ENCODE data around the gene TEDC2.

TEDC2 gene

GRCh38 chr16:2451851-2452320, 8.0 kb upstream of the TEDC2 start:
- TF ChIP-seq SUZ12 (IDR thresholded peaks at IDR 0.05; ENCODE audit: extremely low read depth, insufficient read depth, insufficient read length) (no peak), ZNF274 (IDR thresholded peaks at IDR 0.05; ENCODE audit: low read depth, low read length) (no peak), YY1 (IDR thresholded peaks at IDR 0.05; ENCODE audit: insufficient read depth, insufficient read length) (no peak)
- no peak overlapping the region for H3K4me3 ChIP-seq (ENCODE audit: insufficient read length, low read depth)
- no peak overlapping the region for H3K9ac ChIP-seq (ENCODE audit: insufficient read length, low read depth)

GRCh38 chr16:2452650-2453049, 7.3 kb upstream of the TEDC2 start:
- Histone ChIP-seq H3K9me3 (ENCODE audit: insufficient read depth, low read length) (no peaks in the 10 kb centered on the region), H3K9ac (ENCODE audit: insufficient read length, low read depth) (no peak overlapping the region), H3K4me3 (ENCODE audit: insufficient read length, low read depth) (no peak overlapping the region), H3K36me3 (ENCODE audit: insufficient read depth, insufficient read length, low read length) (peaks cover 96% of the 10 kb centered on the region), H3K27me3 (ENCODE audit: insufficient read depth, insufficient read length) (no peaks in the 10 kb centered on the region), H3K4me1 (ENCODE audit: insufficient read depth, insufficient read length) (peaks cover 14% of the 10 kb centered on the region)
- TF ChIP-seq SUZ12 (IDR thresholded peaks at IDR 0.05; ENCODE audit: extremely low read depth, insufficient read depth, insufficient read length) (no peak), ZNF274 (IDR thresholded peaks at IDR 0.05; ENCODE audit: low read depth, low read length) (no peak), YY1 (IDR thresholded peaks at IDR 0.05; ENCODE audit: insufficient read depth, insufficient read length) (no peak)
- DNase-seq (ENCODE audit: low read depth, low spot score) = no peak

More at GRCh38 chr16:2451851-2452320, 8.0 kb upstream of the TEDC2 start:
- no peaks in the 10 kb centered on the region for H3K27me3 ChIP-seq (ENCODE audit: insufficient read depth, insufficient read length)
- no peak for DNase-seq (ENCODE audit: low read depth, low spot score)
- H3K9me3 ChIP-seq (ENCODE audit: insufficient read depth, low read length) = no peaks in the 10 kb centered on the region
- H3K36me3 ChIP-seq (ENCODE audit: insufficient read depth, insufficient read length, low read length) = peaks cover 96% of the 10 kb centered on the region
- peaks cover 10% of the 10 kb centered on the region for H3K4me1 ChIP-seq (ENCODE audit: insufficient read depth, insufficient read length)

- Histone ChIP-seq H3K9ac (ENCODE audit: insufficient read length, low read depth) (no peak overlapping the region), H3K4me1 (ENCODE audit: insufficient read depth, insufficient read length) (peaks cover 16% of the 10 kb centered on the region), H3K4me3 (ENCODE audit: insufficient read length, low read depth) (no peak overlapping the region), H3K9me3 (ENCODE audit: insufficient read depth, low read length) (no peaks in the 10 kb centered on the region), H3K36me3 (ENCODE audit: insufficient read depth, insufficient read length, low read length) (peaks cover 85% of the 10 kb centered on the region), H3K27me3 (ENCODE audit: insufficient read depth, insufficient read length) (no peaks in the 10 kb centered on the region)
- DNase-seq (ENCODE audit: low read depth, low spot score) = no peak
- TF ChIP-seq SUZ12 (IDR thresholded peaks at IDR 0.05; ENCODE audit: extremely low read depth, insufficient read depth, insufficient read length) (no peak), YY1 (IDR thresholded peaks at IDR 0.05; ENCODE audit: insufficient read depth, insufficient read length) (no peak)
These were observed 4.6 kb upstream of the TEDC2 start for GRCh38 chr16:2455081-2455845.

- TF ChIP-seq YY1 (IDR thresholded peaks at IDR 0.05; ENCODE audit: insufficient read depth, insufficient read length) = no peak
- no peak for TF ChIP-seq ZNF274 (IDR thresholded peaks at IDR 0.05; ENCODE audit: low read depth, low read length)
- TF ChIP-seq SUZ12 (IDR thresholded peaks at IDR 0.05; ENCODE audit: extremely low read depth, insufficient read depth, insufficient read length) = no peak
These were observed 3.3 kb upstream of the TEDC2 start for GRCh38 chr16:2456551-2457153.

GRCh38 chr16:2457267-2457666, 2.6 kb upstream of the TEDC2 start:
- H3K9ac ChIP-seq (ENCODE audit: insufficient read length, low read depth) = peak overlapping the region; percentile 18
- H3K27me3 ChIP-seq (ENCODE audit: insufficient read depth, insufficient read length) = no peaks in the 10 kb centered on the region
- no peak overlapping the region for H3K4me3 ChIP-seq (ENCODE audit: insufficient read length, low read depth)
- no peak for DNase-seq (ENCODE audit: low read depth, low spot score)
- TF ChIP-seq YY1 (IDR thresholded peaks at IDR 0.05; ENCODE audit: insufficient read depth, insufficient read length) = no peak
- no peak for TF ChIP-seq ZNF274 (IDR thresholded peaks at IDR 0.05; ENCODE audit: low read depth, low read length)
- TF ChIP-seq SUZ12 (IDR thresholded peaks at IDR 0.05; ENCODE audit: extremely low read depth, insufficient read depth, insufficient read length) = no peak
- H3K4me1 ChIP-seq (ENCODE audit: insufficient read depth, insufficient read length) = peaks cover 30% of the 10 kb centered on the region
- H3K9me3 ChIP-seq (ENCODE audit: insufficient read depth, low read length) = no peaks in the 10 kb centered on the region
- H3K36me3 ChIP-seq (ENCODE audit: insufficient read depth, insufficient read length, low read length) = peaks cover 81% of the 10 kb centered on the region

More at GRCh38 chr16:2456551-2457153, 3.3 kb upstream of the TEDC2 start:
- no peaks in the 10 kb centered on the region for H3K9me3 ChIP-seq (ENCODE audit: insufficient read depth, low read length)
- peaks cover 81% of the 10 kb centered on the region for H3K36me3 ChIP-seq (ENCODE audit: insufficient read depth, insufficient read length, low read length)
- DNase-seq (ENCODE audit: low read depth, low spot score) = no peak
- peaks cover 26% of the 10 kb centered on the region for H3K4me1 ChIP-seq (ENCODE audit: insufficient read depth, insufficient read length)
- no peaks in the 10 kb centered on the region for H3K27me3 ChIP-seq (ENCODE audit: insufficient read depth, insufficient read length)
- no peak overlapping the region for H3K9ac ChIP-seq (ENCODE audit: insufficient read length, low read depth)
- no peak overlapping the region for H3K4me3 ChIP-seq (ENCODE audit: insufficient read length, low read depth)

- H3K4me3 ChIP-seq (ENCODE audit: insufficient read length, low read depth) = no peak overlapping the region
- TF ChIP-seq ZNF274 (IDR thresholded peaks at IDR 0.05; ENCODE audit: low read depth, low read length) = no peak
- TF ChIP-seq YY1 (IDR thresholded peaks at IDR 0.05; ENCODE audit: insufficient read depth, insufficient read length) = no peak
- TF ChIP-seq SUZ12 (IDR thresholded peaks at IDR 0.05; ENCODE audit: extremely low read depth, insufficient read depth, insufficient read length) = no peak
- peaks cover 80% of the 10 kb centered on the region for H3K36me3 ChIP-seq (ENCODE audit: insufficient read depth, insufficient read length, low read length)
- DNase-seq (ENCODE audit: low read depth, low spot score) = no peak
- H3K27me3 ChIP-seq (ENCODE audit: insufficient read depth, insufficient read length) = no peaks in the 10 kb centered on the region
- H3K9ac ChIP-seq (ENCODE audit: insufficient read length, low read depth) = no peak overlapping the region
- H3K9me3 ChIP-seq (ENCODE audit: insufficient read depth, low read length) = no peaks in the 10 kb centered on the region
- peaks cover 35% of the 10 kb centered on the region for H3K4me1 ChIP-seq (ENCODE audit: insufficient read depth, insufficient read length)
These were observed 2.0 kb upstream of the TEDC2 start for GRCh38 chr16:2457946-2458345.
